HG03280 (cell line): ENCODE measurements around the gene CALD1.

Experiments
- ATAC-seq: cut with Tn5 transposase; IDR thresholded peaks from one replicate; pipeline ENCODE4 v1.9.1; 2021; ENCODE audit warnings: mild to moderate bottlenecking, moderate library complexity; ENCODE audit not compliant: unreplicated experiment

The CALD1 gene

GRCh38 chr7:134763960-134764359 lies 15.5 kb upstream of the CALD1 start:
- ATAC-seq = no peak

DNA sequence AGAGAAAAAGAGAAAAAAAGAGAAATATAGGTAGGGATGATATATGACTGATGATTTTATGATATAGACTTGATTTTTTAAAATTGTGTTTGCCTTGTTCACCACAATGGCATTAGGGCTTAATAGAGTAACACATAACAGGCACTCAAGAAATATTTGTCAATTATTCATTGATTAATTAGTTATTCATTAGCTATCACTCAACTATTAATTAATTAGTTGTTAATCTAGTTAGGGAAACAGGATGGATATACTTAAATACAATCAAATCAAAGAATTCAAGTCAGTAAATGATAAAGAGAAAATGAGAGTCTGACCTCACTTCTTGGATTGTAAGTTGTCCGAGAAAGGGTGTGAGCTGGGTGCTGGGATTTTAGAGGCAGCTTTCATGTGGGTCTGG lies 15.1 kb upstream of the CALD1 start:
- ATAC-seq = no peak

DNA sequence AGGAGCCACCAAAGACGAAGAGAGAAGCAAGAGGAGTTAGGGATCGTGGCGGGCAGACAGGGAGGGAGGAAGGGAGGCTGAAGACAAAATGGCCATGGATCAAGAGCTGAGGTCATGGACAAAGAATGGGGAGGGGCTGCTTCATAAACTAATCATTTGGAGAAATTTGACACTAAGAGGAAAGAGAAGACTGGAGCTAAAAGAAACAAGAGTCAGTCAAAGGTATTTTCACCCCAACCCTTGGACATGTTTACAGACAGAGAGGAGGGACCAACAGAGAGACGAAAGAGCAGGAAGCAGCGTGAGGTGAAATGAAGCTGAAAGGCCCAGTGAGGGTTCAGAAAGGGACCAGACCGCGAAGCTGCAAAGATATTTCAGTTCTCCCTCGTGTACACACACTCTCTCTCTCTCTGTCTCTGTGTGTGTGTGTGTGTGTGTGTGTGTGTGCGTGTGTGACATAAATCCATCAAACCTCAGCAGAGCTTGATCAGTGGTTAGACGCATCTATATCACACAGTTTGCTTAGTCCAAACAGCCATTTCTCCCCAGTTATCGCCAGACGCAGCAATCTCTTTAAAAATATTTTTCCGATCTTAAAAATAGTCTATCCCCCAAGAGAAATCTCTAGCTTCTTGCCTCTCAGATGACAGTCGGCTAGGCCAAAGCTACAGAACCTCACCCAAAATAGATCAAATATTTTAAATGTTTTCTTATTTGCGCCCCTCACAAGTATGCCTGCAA lies 12.5 kb upstream of the CALD1 start:
- peak; percentile 78 for ATAC-seq

DNA sequence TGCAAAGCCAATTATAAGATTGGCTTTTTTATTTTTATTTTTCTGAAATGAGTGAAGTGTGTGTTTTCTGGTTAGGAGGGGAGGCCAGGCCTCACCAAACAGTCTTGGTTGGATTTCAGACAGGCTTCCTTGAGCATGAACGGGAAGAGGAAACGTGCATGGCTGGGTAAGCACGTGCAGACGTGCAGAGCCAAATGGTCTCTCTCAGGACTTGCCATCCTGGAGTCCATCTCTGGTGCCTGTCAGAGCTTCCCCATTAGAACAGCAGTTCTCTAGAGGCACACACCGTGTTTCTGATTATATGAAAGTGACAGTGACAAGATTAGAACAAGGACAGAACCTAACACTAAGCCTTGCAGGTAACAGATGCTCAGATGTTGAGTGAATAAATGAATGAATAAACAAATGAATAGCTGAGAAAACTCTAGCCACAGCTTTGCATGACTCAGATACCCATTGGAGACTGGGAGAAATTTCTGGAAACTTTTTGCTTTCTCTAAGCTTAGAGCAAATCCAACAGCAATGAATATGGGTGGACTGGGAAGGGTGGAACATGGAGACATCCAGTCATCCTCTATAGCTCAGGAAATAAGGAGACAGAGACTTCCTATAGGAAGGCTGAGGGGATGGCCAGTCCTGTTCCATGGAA lies 11.8 kb upstream of the CALD1 start:
- no peak for ATAC-seq

- ATAC-seq = no peak
Observed at GRCh38 chr7:134768243-134768642, 11.2 kb upstream of the CALD1 start.

DNA sequence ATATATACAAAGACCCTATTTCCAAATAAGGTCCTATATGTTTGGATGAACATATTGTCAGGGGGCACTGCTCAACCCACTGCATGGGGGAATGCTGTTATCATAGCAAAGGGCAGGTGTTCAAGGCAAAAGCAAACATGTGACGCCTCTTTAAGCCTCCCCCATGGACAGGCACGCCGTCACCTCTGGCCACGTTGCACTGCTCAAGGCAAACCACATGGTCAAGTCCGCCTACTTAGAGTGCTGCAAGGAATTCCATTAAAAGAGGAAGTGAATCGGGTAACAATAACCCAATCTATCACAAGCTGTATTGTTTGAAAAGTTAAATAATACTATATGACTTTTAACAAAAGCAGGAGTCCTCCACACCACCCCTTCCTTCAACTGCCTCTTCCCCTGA lies 8.8 kb upstream of the CALD1 start:
- ATAC-seq = no peak

- ATAC-seq = no peak
Observed at GRCh38 chr7:134771111-134771510, 8.3 kb upstream of the CALD1 start.

DNA sequence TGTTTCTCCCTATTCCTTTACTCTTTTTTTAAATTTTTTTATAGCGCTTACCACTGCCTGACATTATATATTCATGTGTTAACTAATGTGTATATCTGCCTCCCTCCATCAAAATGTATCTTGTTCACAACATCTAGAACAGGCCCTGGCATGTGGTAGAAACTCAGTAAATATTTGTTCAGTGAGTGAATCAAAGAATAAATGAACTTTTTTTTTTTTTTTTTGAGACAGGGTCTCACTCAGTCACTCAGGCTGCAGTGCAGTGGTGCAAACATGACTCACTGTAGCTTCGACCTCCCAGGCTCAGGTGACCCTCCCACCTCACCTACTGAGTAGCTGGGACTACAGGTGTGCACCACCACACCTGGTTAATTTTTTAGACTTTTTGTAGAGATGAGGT lies 7.5 kb upstream of the CALD1 start:
- no peak for ATAC-seq

DNA sequence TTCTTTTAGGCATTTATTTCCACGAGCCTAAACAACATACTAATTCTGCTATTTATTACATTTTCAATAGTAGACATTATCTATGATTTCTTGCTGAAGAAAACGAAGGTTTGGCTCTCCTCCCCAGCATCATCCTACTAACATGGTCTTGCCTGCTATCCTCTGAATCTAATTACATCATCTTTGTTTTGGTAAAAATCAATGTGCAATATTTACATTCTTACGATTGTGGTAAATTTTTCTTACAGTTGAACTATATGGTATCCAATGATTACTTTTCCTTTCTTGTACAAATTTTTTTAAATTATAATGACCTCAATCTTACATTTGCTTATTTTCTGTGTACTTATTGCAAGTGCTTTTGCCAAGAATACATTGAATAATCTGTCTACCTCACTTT lies 7.0 kb upstream of the CALD1 start:
- no peak for ATAC-seq

- ATAC-seq = no peak
Observed at GRCh38 chr7:134773164-134773563, 6.3 kb upstream of the CALD1 start.

- ATAC-seq = no peak
Observed at GRCh38 chr7:134774119-134774518, 5.3 kb upstream of the CALD1 start.

GRCh38 chr7:134777470-134777869 lies 2.0 kb upstream of the CALD1 start:
- no peak for ATAC-seq

GRCh38 chr7:134777908-134778580 lies 1.4 kb upstream of the CALD1 start:
- no peak for ATAC-seq

GRCh38 chr7:134779741-134780065 lies 269 bp downstream of the CALD1 start:
- ATAC-seq = no peak

- ATAC-seq = no peak
Observed at GRCh38 chr7:134780166-134780828, 863 bp downstream of the CALD1 start.

DNA sequence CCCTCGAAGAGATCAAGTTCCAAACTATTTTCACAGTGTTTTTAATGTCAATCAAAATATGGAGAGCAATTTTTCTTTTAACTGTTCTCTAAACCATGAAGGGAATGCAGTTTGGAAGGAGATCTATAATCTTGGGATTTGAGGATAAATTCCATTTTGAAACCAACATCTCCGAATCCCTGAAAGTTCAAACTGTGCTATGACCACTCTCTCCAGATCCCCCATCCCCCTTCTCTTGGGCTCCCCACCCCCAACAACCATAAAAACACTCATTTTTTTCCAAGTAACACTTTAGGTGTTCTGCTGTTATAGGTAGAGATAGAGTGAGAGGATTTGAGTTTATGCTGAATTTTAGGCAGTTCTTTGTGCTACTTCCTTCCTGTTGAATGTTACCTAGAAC lies 1.7 kb downstream of the CALD1 start:
- ATAC-seq = no peak

- ATAC-seq = no peak
Observed at GRCh38 chr7:134782121-134782623, 2.7 kb downstream of the CALD1 start.

- ATAC-seq = no peak
Observed at GRCh38 chr7:134783294-134784069, 4.0 kb downstream of the CALD1 start.

GRCh38 chr7:134784251-134785049 lies 5.0 kb downstream of the CALD1 start:
- no peak for ATAC-seq

GRCh38 chr7:134785842-134786241 lies 6.4 kb downstream of the CALD1 start:
- ATAC-seq = no peak
